ENCODE data around the gene NUTF2. TPM values are rescaled to one million over a fixed set of nuclear protein-coding genes. Genes with fewer than 3 reads are reported as not detected.

Gene NUTF2
- total and polyA plus RNA-seq, 2 of the 8 experiments (the other 6 are each of a cell fraction or from before 2014, with no cell fraction given), result 219 to 377 TPM

- H3K79me1 ChIP-seq (ENCODE audit: low read depth, low read length), result peaks cover 15% of the 10 kb centered on the region
- no peak overlapping the region for H2AK5ac ChIP-seq (ENCODE audit: low read depth, low read length)
- no peak overlapping the region for H3K4me2 ChIP-seq (ENCODE audit: insufficient read depth in 1 of 2, low read depth in 2 of 2, low read length in 2 of 2)
- no peak overlapping the region for H3K14ac ChIP-seq (ENCODE audit: insufficient read length)
- H2BK12ac ChIP-seq (ENCODE audit: low read depth, low read length), result no peak overlapping the region
- H3K36me3 ChIP-seq (ENCODE audit: control insufficient read depth in 2 of 4, insufficient read depth in 4 of 4, low read length in 3 of 4), result peaks cover 0 to 11% (median 0%) of the 10 kb centered on the region in 4 experiments; a peak in 3 of 8 replicates
- H2BK5ac ChIP-seq (ENCODE audit: low read depth, low read length), result no peak overlapping the region
- H3K9ac ChIP-seq (replicated peaks in 1 of 4; ENCODE audit: extremely low read depth in 1 of 4, low read depth in 3 of 4, low read length in 3 of 4), result no peak overlapping the region
- peaks cover 4 to 9% (median 5%) of the 10 kb centered on the region in 4 experiments; a peak in 6 of 7 replicates for H3K4me1 ChIP-seq (replicated peaks in 1 of 4; ENCODE audit: control insufficient read depth in 3 of 4, insufficient read depth in 4 of 4, low read length in 3 of 4)
- no peak for FAIRE-seq
- H2BK20ac ChIP-seq (ENCODE audit: low read length), result no peak overlapping the region
- no peak overlapping the region for H4K8ac ChIP-seq (ENCODE audit: extremely low read depth, insufficient read depth, low read length)
- H3K4ac ChIP-seq (replicated peaks; ENCODE audit: insufficient read length, low read depth, low read length), result no peak overlapping the region
- no peak overlapping the region for H2AFZ ChIP-seq (ENCODE audit: low read length)
- TF ChIP-seq HDAC6 (IDR thresholded peaks at IDR 0.05; ENCODE audit: low read depth, low read length) (no peak), ZNF274 (IDR thresholded peaks at IDR 0.05; ENCODE audit: borderline replicate concordance, extremely low read depth, low read length) (no peak), NRF1 (IDR thresholded peaks at IDR 0.05; ENCODE audit: low read depth, low read length) (no peak), GTF2F1 (IDR thresholded peaks at IDR 0.05; ENCODE audit: borderline replicate concordance, low read depth, low read length) (no peak), EGR1 (IDR thresholded peaks at IDR 0.05; ENCODE audit: borderline replicate concordance, low read depth, low read length) (no peak), NANOG (IDR thresholded peaks at IDR 0.05; ENCODE audit: insufficient read depth, low read depth, low read length, poor library complexity, severe bottlenecking) (no peak), CBX5 (IDR thresholded peaks at IDR 0.05; ENCODE audit: low read depth, low read length) (no peak), MAX (IDR thresholded peaks at IDR 0.05) (no peak), TEAD4 (IDR thresholded peaks at IDR 0.05; ENCODE audit: low read depth, low read length) (no peak), CTBP2 (IDR thresholded peaks at IDR 0.05; ENCODE audit: borderline replicate concordance, insufficient read depth, insufficient read length, low read length) (no peak)
- H3K23me2 ChIP-seq (ENCODE audit: low read depth, low read length), result peaks cover 11% of the 10 kb centered on the region
- no peak overlapping the region for H3K27ac ChIP-seq (ENCODE audit: low read depth, low read length)
- H3K4me3 ChIP-seq (ENCODE audit: extremely low read depth in 1 of 4, insufficient read depth in 2 of 4, low read depth in 3 of 4, low read length in 4 of 4), result no peak overlapping the region; a peak in 1 of 8 replicates
- H4K20me1 ChIP-seq (replicated peaks in 1 of 2; ENCODE audit: control insufficient read depth in 1 of 2, insufficient read depth in 2 of 2, low read length in 2 of 2), result peaks cover 0 to 12% of the 10 kb centered on the region in 2 experiments
- WGBS, 2 experiments (ENCODE audit: extremely low coverage in 1 of 2, insufficient coverage in 1 of 2, insufficient read length in 1 of 2, insufficient replicate concordance in 2 of 2, low coverage in 1 of 2, low lambda C conversion rate in 2 of 2, missing lambda C conversion rate in 1 of 2), result 84% methylated on average over 3 of the region's 3 CpGs; no CpG with 5 or more reads in 1 of the 2 experiments
- ChIA-PET CTCF (ENCODE audit: partially characterized antibody) (interaction anchor here (0.7 to 2.5 kb wide), 3 partner anchors 12 to 131 kb away, joined by 3 to 20 read pairs (median 3); no protein-coding TSS in a partner anchor), POLR2A (ENCODE audit: partially characterized antibody) (interaction anchor here (1.7 kb wide), 1 partner anchor 130 kb away, joined by 3 read pairs; no protein-coding TSS in a partner anchor)
- no peak overlapping the region for H4K5ac ChIP-seq (ENCODE audit: insufficient read length, low read depth, low read length)
- H3K79me2 ChIP-seq (ENCODE audit: control insufficient read depth in 1 of 2, insufficient read depth in 2 of 2, low read length in 2 of 2), result peaks cover 5 to 29% of the 10 kb centered on the region in 2 experiments; a peak in 3 of 4 replicates
- H3K56ac ChIP-seq (replicated peaks; ENCODE audit: insufficient read length, low read depth, low read length), result no peak overlapping the region
- DNase-seq (ENCODE audit: low read depth in 1 of 2, low spot score in 2 of 2), result no peak
- H3K9me3 ChIP-seq (ENCODE audit: insufficient read depth in 2 of 2, low read depth in 1 of 2, low read length in 1 of 2), result no peaks in the 10 kb centered on the region
- no peak overlapping the region for H4K91ac ChIP-seq (replicated peaks; ENCODE audit: insufficient read length, low read length)
- no peak overlapping the region for H3K18ac ChIP-seq (ENCODE audit: extremely low read depth, low read length)
- no peaks in the 10 kb centered on the region for H3K27me3 ChIP-seq (replicated peaks in 1 of 4; ENCODE audit: control insufficient read depth in 3 of 4, extremely low read depth in 1 of 4, insufficient read depth in 3 of 4, low read length in 3 of 4)
- no peak overlapping the region for H2BK15ac ChIP-seq (ENCODE audit: low read length)
- no peak overlapping the region for H2BK120ac ChIP-seq (replicated peaks; ENCODE audit: low read depth, low read length)
- H3K23ac ChIP-seq (ENCODE audit: insufficient read length), result no peak overlapping the region
These were observed 42.8 kb upstream of the NUTF2 start for GRCh38 chr16:67803894-67804293.
